Thoracic aorta (tissue), 2 donors: Measurements from ENCODE around the gene MED15. TPM values are rescaled to one million over a fixed set of nuclear protein-coding genes. Genes with fewer than 3 reads are reported as not detected.

Source experiments
- ATAC-seq: fragments of 150-250 bp; one replicate; pipeline ENCODE4 v1.8.0; 2017; ENCODE audit warnings: low read depth; ENCODE audit not compliant: insufficient number of reproducible peaks, low FRiP score
- DNase-seq: peaks from one replicate; pipeline ENCODE4 v3.0.0-alpha.2; 2020; ENCODE audit warnings: low spot score
- H3K27ac ChIP-seq, 2 donors: fragments of 200-600 bp; sonication (generic); 1 replicate in 1 of 2; 2 replicates in 1 of 2; pipeline ENCODE4 v1.5.1; 2016; ENCODE audit warnings: mild to moderate bottlenecking in 2 of 2, moderate library complexity in 2 of 2
- H3K27me3 ChIP-seq: fragments of 200-600 bp; sonication (generic); replicated peaks from 2 replicates; pipeline ENCODE4 v1.6.0; 2016; ENCODE audit warnings: mild to moderate bottlenecking; ENCODE audit not compliant: insufficient read depth
- H3K36me3 ChIP-seq: fragments of 200-600 bp; sonication (generic); one replicate; pipeline ENCODE4 v1.5.1; 2016
- H3K4me1 ChIP-seq, 2 donors: fragments of 200-600 bp; sonication (generic); 1 replicate in 1 of 2; 2 replicates in 1 of 2; pipeline versions ENCODE4 v1.5.1 to v1.6.0; 2016; ENCODE audit warnings: low read depth in 2 of 2, mild to moderate bottlenecking in 1 of 2; ENCODE audit not compliant: control insufficient read depth in 1 of 2
- H3K4me3 ChIP-seq: fragments of 200-600 bp; sonication (generic); 2 replicates; pipeline ENCODE4 v1.5.1; 2016; ENCODE audit warnings: mild to moderate bottlenecking
- H3K9me3 ChIP-seq: fragments of 200-600 bp; sonication (generic); 2 replicates; pipeline ENCODE4 v1.5.1; 2016
- CTCF ChIP-seq: fragments of 200-600 bp; sonication (generic); IDR thresholded peaks from one replicate; pipeline ENCODE4 v1.5.1; 2019; ENCODE audit warnings: antibody characterized with exemption
- total RNA-seq, 2 donors: library from RNA; depleted of rRNA; stranded (reverse); fragments of >200 nt; gene quantifications; one replicate each; pipeline versions ENCODE4 v1.1.0 to v1.2.3, GENCODE V29; 2016

Gene MED15
- total RNA-seq, 2 donors from 2014 or later = 78.9 to 98.6 TPM

- H3K9me3 ChIP-seq = no peaks in the 10 kb centered on the region
- no peak for TF ChIP-seq CTCF
- no peaks in the 10 kb centered on the region for H3K4me1 ChIP-seq
- no peaks in the 10 kb centered on the region for H3K36me3 ChIP-seq
- ATAC-seq (no peak), DNase-seq (no peak)
- no peaks in the 10 kb centered on the region for H3K27me3 ChIP-seq
- no peak overlapping the region for H3K4me3 ChIP-seq
- no peak overlapping the region for H3K27ac ChIP-seq
Measured at GRCh38 chr22:20600137-20600673, 92.8 kb downstream of the MED15 start.

GRCh38 chr22:20601308-20601707, 93.9 kb downstream of the MED15 start:
- H3K4me3 ChIP-seq = no peak overlapping the region
- H3K36me3 ChIP-seq = no peaks in the 10 kb centered on the region
- H3K4me1 ChIP-seq = no peaks in the 10 kb centered on the region
- DNase-seq = no peak
- no peaks in the 10 kb centered on the region for H3K27me3 ChIP-seq
- ATAC-seq = no peak
- H3K27ac ChIP-seq = no peak overlapping the region
- H3K9me3 ChIP-seq = no peaks in the 10 kb centered on the region
- TF ChIP-seq CTCF = no peak

- no peak overlapping the region for H3K4me3 ChIP-seq
- no peaks in the 10 kb centered on the region for H3K27me3 ChIP-seq
- no peak for TF ChIP-seq CTCF
- H3K9me3 ChIP-seq = no peaks in the 10 kb centered on the region
- no peaks in the 10 kb centered on the region for H3K4me1 ChIP-seq
- no peak for ATAC-seq
- no peak overlapping the region for H3K27ac ChIP-seq
- no peak for DNase-seq
- no peaks in the 10 kb centered on the region for H3K36me3 ChIP-seq
Measured at GRCh38 chr22:20602609-20603164, 95.3 kb downstream of the MED15 start.

- no peak for TF ChIP-seq CTCF
- Histone ChIP-seq H3K27me3 (no peaks in the 10 kb centered on the region), H3K27ac (no peak overlapping the region), H3K9me3 (no peaks in the 10 kb centered on the region), H3K4me3 (no peak overlapping the region), H3K36me3 (no peaks in the 10 kb centered on the region), H3K4me1 (no peaks in the 10 kb centered on the region)
- DNase-seq (no peak), ATAC-seq (no peak)
Measured at GRCh38 chr22:20604092-20604747, 96.8 kb downstream of the MED15 start.

- Histone ChIP-seq H3K4me3 (no peak overlapping the region), H3K36me3 (no peaks in the 10 kb centered on the region), H3K27me3 (no peaks in the 10 kb centered on the region), H3K27ac (no peak overlapping the region), H3K4me1 (no peaks in the 10 kb centered on the region), H3K9me3 (no peaks in the 10 kb centered on the region)
- DNase-seq (no peak), ATAC-seq (no peak)
- no peak for TF ChIP-seq CTCF
Measured at GRCh38 chr22:20604776-20605221, 97.4 kb downstream of the MED15 start.
